Liver (tissue), 9 donors: ENCODE results near the gene PKD1L1. TPM values are rescaled to one million over a fixed set of nuclear protein-coding genes. Genes with fewer than 3 reads are reported as not detected.

Experiments used
- DNase-seq: peaks from one replicate; pipeline ENCODE4 v3.0.0-alpha.2; 2017; ENCODE audit warnings: low spot score
- H3K27ac ChIP-seq, 2 donors: one replicate each; pipeline ENCODE4 v1.7.0; 2013; ENCODE audit warnings: inconsistent platforms in 2 of 2, low read length in 2 of 2, control low read depth in 1 of 2, low read depth in 1 of 2, mild to moderate bottlenecking in 1 of 2
- H3K27me3 ChIP-seq, 4 donors: one replicate each; pipeline versions ENCODE4 v1.6.1 to v1.7.0; 2013; ENCODE audit warnings: low read length in 3 of 4, inconsistent platforms in 1 of 4, mild to moderate bottlenecking in 1 of 4, moderate library complexity in 1 of 4; ENCODE audit not compliant: control insufficient read depth in 4 of 4, insufficient read depth in 4 of 4
- H3K36me3 ChIP-seq, 4 donors: one replicate each; pipeline versions ENCODE4 v1.6.1 to v1.7.0; 2013; ENCODE audit warnings: low read length in 3 of 4, mild to moderate bottlenecking in 3 of 4, low read depth in 1 of 4, moderate library complexity in 1 of 4; ENCODE audit not compliant: control insufficient read depth in 4 of 4, insufficient read depth in 3 of 4
- H3K4me1 ChIP-seq, 4 donors: one replicate each; pipeline versions ENCODE4 v1.6.1 to v1.7.0; 2013; ENCODE audit warnings: low read length in 3 of 4, mild to moderate bottlenecking in 3 of 4, moderate library complexity in 1 of 4; ENCODE audit not compliant: control insufficient read depth in 4 of 4, insufficient read depth in 4 of 4
- H3K4me3 ChIP-seq, 3 donors: one replicate each; pipeline versions ENCODE4 v1.6.1 to v1.7.0; 2013; ENCODE audit warnings: low read length in 3 of 3, control low read depth in 1 of 3, low read depth in 1 of 3, mild to moderate bottlenecking in 1 of 3
- H3K9ac ChIP-seq, 2 donors: one replicate each; pipeline ENCODE4 v1.7.0; 2013; ENCODE audit warnings: low read length in 2 of 2, mild to moderate bottlenecking in 2 of 2, moderate library complexity in 2 of 2, control low read depth in 1 of 2, low read depth in 1 of 2
- H3K9me3 ChIP-seq, 4 donors: one replicate each; pipeline versions ENCODE4 v1.6.1 to v1.7.0; 2013; ENCODE audit warnings: low read length in 3 of 4; ENCODE audit not compliant: control insufficient read depth in 4 of 4
- ATF3 ChIP-seq: IDR thresholded peaks from 2 replicates; pipeline ENCODE4 v1.6.1; 2016; ENCODE audit warnings: antibody characterized with exemption
- EGR1 ChIP-seq, 2 donors: IDR thresholded peaks; 2 replicates each; pipeline ENCODE4 v1.6.1; 2016 to 2018; ENCODE audit warnings: antibody characterized with exemption in 2 of 2, low read depth in 2 of 2
- FOXA1 ChIP-seq: IDR thresholded peaks from 2 replicates; pipeline ENCODE4 v1.6.1; 2016; ENCODE audit warnings: antibody characterized with exemption
- FOXA2 ChIP-seq: IDR thresholded peaks from 2 replicates; pipeline ENCODE4 v1.6.1; 2016; ENCODE audit warnings: antibody characterized with exemption
- GABPA ChIP-seq, 2 donors: IDR thresholded peaks in 1 of 2; conservative IDR thresholded peaks in 1 of 2; 2 replicates each; pipeline ENCODE4 v1.6.1; 2016; ENCODE audit warnings: antibody characterized with exemption in 2 of 2, mild to moderate bottlenecking in 1 of 2, moderate library complexity in 1 of 2
- HNF4A ChIP-seq, 2 donors: conservative IDR thresholded peaks; 2 replicates each; pipeline ENCODE4 v1.6.1; 2016; ENCODE audit warnings: antibody characterized with exemption in 2 of 2, mild to moderate bottlenecking in 2 of 2
- HNF4G ChIP-seq: IDR thresholded peaks from 2 replicates; pipeline ENCODE4 v1.6.1; 2016; ENCODE audit warnings: antibody characterized with exemption
- JUND ChIP-seq, 2 donors: IDR thresholded peaks; 2 replicates each; pipeline ENCODE4 v1.6.1; 2016; ENCODE audit warnings: antibody characterized with exemption in 2 of 2
- MAX ChIP-seq: IDR thresholded peaks from 2 replicates; pipeline ENCODE4 v1.6.1; 2016; ENCODE audit warnings: antibody characterized with exemption
- NR2F2 ChIP-seq: IDR thresholded peaks from 2 replicates; pipeline ENCODE4 v1.6.1; 2016; ENCODE audit warnings: antibody characterized with exemption
- RAD21 ChIP-seq, 2 donors: IDR thresholded peaks; 2 replicates each; pipeline ENCODE4 v1.6.1; 2016; ENCODE audit warnings: antibody characterized with exemption in 2 of 2, mild to moderate bottlenecking in 2 of 2
- REST ChIP-seq: IDR thresholded peaks from 2 replicates; pipeline ENCODE4 v1.6.1; 2016; ENCODE audit warnings: antibody characterized with exemption, mild to moderate bottlenecking
- RXRA ChIP-seq, 2 donors: IDR thresholded peaks; 2 replicates each; pipeline ENCODE4 v1.6.1; 2017 to 2018; ENCODE audit warnings: antibody characterized with exemption in 2 of 2, mild to moderate bottlenecking in 1 of 2
- SP1 ChIP-seq: IDR thresholded peaks from 2 replicates; pipeline ENCODE4 v1.6.1; 2018; ENCODE audit warnings: antibody characterized with exemption, mild to moderate bottlenecking
- TAF1 ChIP-seq: conservative IDR thresholded peaks from 2 replicates; pipeline ENCODE4 v1.6.1; 2016; ENCODE audit warnings: antibody characterized with exemption, mild to moderate bottlenecking
- YY1 ChIP-seq: IDR thresholded peaks from 2 replicates; pipeline ENCODE4 v1.6.1; 2016; ENCODE audit warnings: antibody characterized with exemption, mild to moderate bottlenecking
- ZBTB33 ChIP-seq: IDR thresholded peaks from 2 replicates; pipeline ENCODE4 v1.6.1; 2016; ENCODE audit warnings: antibody characterized with exemption
- WGBS: extraction: QIAGEN DNeasy Blood & Tissue Kit; methylation state at CpG from one replicate; pipeline ENCODE4 v1.1.7; 2013; 5-methylcytosine and 5-hydroxymethylcytosine counted together
- polyA plus RNA-seq, 2 donors: library from polyadenylated mRNA; stranded (reverse) in 1 of 2; unstranded in 1 of 2; fragments of 200-250 nt in 1 of 2; fragments of >200 nt in 1 of 2; fragmentation: Nextera tagmentation in 1 of 2; extraction: Ambion mirVana in 1 of 2; gene quantifications; one replicate each; pipeline versions ENCODE4 v1.2.1 to v1.2.3, GENCODE V29; 2013 to 2015
- total RNA-seq, 2 donors: library from RNA; depleted of rRNA; stranded (reverse); fragments of >200 nt; gene quantifications; one replicate each; pipeline ENCODE4 v1.2.3, GENCODE V29; 2014
- donor health status: healthy.
- donor health status: healthy.
- donor health status: healthy.
- donor health status: healthy.
- donor health status: healthy.

PKD1L1 gene
- total and polyA plus RNA-seq, 4 donors = 0.08 to 0.25 (median 0.11) TPM

- WGBS = 92% methylated on average over 7 of the region's 7 CpGs
- TF ChIP-seq EGR1 (IDR thresholded peaks at IDR 0.05; ENCODE audit: low read depth in 2 of 2) = no peak
- TF ChIP-seq ATF3 = no peak
- TF ChIP-seq YY1 = no peak
- no peak for TF ChIP-seq NR2F2
- TF ChIP-seq HNF4G = no peak
- no peak for TF ChIP-seq GABPA (IDR thresholded peaks at IDR 0.05 in 1 of 2, conservative IDR thresholded peaks at IDR 0.05 in 1 of 2)
- no peak for TF ChIP-seq RAD21 (IDR thresholded peaks at IDR 0.05)
- TF ChIP-seq HNF4A (conservative IDR thresholded peaks at IDR 0.05) = no peak
- no peak for TF ChIP-seq ZBTB33
- no peak for TF ChIP-seq MAX
- TF ChIP-seq FOXA1 = no peak
- no peak for TF ChIP-seq JUND (IDR thresholded peaks at IDR 0.05)
- no peak for TF ChIP-seq RXRA (IDR thresholded peaks at IDR 0.05)
These were observed 102.0 kb downstream of the PKD1L1 start for GRCh38 chr7:47846138-47846836.

GRCh38 chr7:47844311-47844710, 104.0 kb downstream of the PKD1L1 start:
- no peak for DNase-seq
- H3K4me1 ChIP-seq = no peaks in the 10 kb centered on the region
- TF ChIP-seq SP1 (no peak), RXRA (IDR thresholded peaks at IDR 0.05) (no peak), FOXA1 (no peak), REST (no peak), ZBTB33 (no peak), YY1 (no peak), MAX (no peak), FOXA2 (no peak), EGR1 (IDR thresholded peaks at IDR 0.05; ENCODE audit: low read depth in 2 of 2) (no peak), GABPA (IDR thresholded peaks at IDR 0.05 in 1 of 2, conservative IDR thresholded peaks at IDR 0.05 in 1 of 2) (no peak), TAF1 (no peak), ATF3 (no peak), JUND (IDR thresholded peaks at IDR 0.05) (no peak), HNF4A (conservative IDR thresholded peaks at IDR 0.05) (no peak), RAD21 (IDR thresholded peaks at IDR 0.05) (no peak)
- H3K36me3 ChIP-seq = no peaks in the 10 kb centered on the region
- H3K4me3 ChIP-seq = no peak overlapping the region
- H3K9me3 ChIP-seq = no peaks in the 10 kb centered on the region
- H3K9ac ChIP-seq = no peak overlapping the region
- H3K27ac ChIP-seq = no peak overlapping the region
- no peaks in the 10 kb centered on the region for H3K27me3 ChIP-seq

More at GRCh38 chr7:47846138-47846836, 102.0 kb downstream of the PKD1L1 start:
- Histone ChIP-seq H3K36me3 (no peaks in the 10 kb centered on the region), H3K4me1 (no peaks in the 10 kb centered on the region), H3K27ac (no peak overlapping the region), H3K9ac (no peak overlapping the region), H3K27me3 (no peaks in the 10 kb centered on the region), H3K9me3 (no peaks in the 10 kb centered on the region), H3K4me3 (no peak overlapping the region)
- no peak for DNase-seq
